22Rv1 (cell line): ENCODE data around the gene NLN.

Experiments
- ZFX ChIP-seq: fragments of 450-650 bp; IDR thresholded peaks from 2 replicates; pipeline ENCODE4 v1.6.1; 2017; ENCODE audit warnings: antibody characterized with exemption, borderline replicate concordance
- TF ChIP-seq, protein P1 (sequence below): fragments of 450-650 bp; IDR thresholded peaks from 2 replicates; pipeline ENCODE4 v1.5.1; 2017; ENCODE audit warnings: mild to moderate bottlenecking

DNA sequence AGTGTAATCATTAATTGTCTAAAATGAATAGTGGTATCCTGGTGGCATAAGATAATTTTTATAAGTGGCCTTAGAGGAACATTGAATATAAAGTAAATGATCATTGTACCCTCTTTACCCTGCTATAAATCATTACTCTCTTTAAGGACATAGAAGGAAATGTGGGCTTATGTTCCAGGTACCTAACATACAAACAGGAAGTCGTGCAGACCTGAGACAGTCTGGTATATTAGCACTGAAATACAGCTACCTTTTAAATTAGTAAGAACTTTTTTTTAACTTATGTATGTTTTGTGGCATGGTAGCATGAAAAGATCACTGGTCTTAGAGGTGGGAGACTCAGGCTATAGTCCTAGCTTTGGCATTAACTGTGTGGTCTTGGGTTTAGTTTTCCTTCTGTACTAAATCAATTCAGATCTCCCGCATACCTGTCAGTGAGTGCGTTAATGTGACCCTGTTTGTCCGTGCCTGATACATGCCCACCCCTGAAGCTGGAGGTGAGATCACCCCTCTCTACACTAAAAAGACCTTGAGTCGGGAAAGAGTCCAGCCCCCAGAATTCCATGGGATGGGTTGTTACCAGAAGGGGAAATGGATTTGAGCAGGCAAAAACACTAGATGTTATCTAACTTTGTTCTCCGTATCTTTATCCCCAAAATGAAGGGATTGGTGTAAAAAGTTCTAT is 145.0 kb downstream of the NLN start:
- TF ChIP-seq, protein P1, sequence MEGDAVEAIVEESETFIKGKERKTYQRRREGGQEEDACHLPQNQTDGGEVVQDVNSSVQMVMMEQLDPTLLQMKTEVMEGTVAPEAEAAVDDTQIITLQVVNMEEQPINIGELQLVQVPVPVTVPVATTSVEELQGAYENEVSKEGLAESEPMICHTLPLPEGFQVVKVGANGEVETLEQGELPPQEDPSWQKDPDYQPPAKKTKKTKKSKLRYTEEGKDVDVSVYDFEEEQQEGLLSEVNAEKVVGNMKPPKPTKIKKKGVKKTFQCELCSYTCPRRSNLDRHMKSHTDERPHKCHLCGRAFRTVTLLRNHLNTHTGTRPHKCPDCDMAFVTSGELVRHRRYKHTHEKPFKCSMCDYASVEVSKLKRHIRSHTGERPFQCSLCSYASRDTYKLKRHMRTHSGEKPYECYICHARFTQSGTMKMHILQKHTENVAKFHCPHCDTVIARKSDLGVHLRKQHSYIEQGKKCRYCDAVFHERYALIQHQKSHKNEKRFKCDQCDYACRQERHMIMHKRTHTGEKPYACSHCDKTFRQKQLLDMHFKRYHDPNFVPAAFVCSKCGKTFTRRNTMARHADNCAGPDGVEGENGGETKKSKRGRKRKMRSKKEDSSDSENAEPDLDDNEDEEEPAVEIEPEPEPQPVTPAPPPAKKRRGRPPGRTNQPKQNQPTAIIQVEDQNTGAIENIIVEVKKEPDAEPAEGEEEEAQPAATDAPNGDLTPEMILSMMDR, result no peak
- TF ChIP-seq ZFX, result no peak
